H1 (cell line): ENCODE data around the gene PPFIA2. TPM values are rescaled to one million over a fixed set of nuclear protein-coding genes. Genes with fewer than 3 reads are reported as not detected.

ENCODE experiments used
- CTCF ChIA-PET: fragments of 300-600 bp; sonication (Branson Sonifier 250); formaldehyde crosslinking; loops from one replicate; lab custom pipeline; 2021; ENCODE audit not compliant: partially characterized antibody; lab: Charles Lee
- POLR2A ChIA-PET: fragments of 300-600 bp; sonication (Branson Sonifier 250); formaldehyde crosslinking; loops from one replicate; lab custom pipeline; 2021; ENCODE audit warnings: inconsistent platforms; ENCODE audit not compliant: partially characterized antibody; lab: Charles Lee
- DNase-seq, 2 experiments: peaks; one replicate each; pipeline versions ENCODE4 v3.0.0 to v3.0.0-alpha.2; 2010 to 2022; ENCODE audit warnings: low spot score in 2 of 2, low read depth in 1 of 2, mixed read lengths in 1 of 2
- FAIRE-seq: peaks from 2 replicates; lab custom pipeline; 2011; peaks lifted over from hg19 to GRCh38; lab: Jason Lieb, UNC
- H2AFZ ChIP-seq: 2 replicates; pipeline ENCODE4 v1.8.1; 2012; ENCODE audit warnings: low read length, inconsistent platforms
- H2AK5ac ChIP-seq: 2 replicates; pipeline ENCODE4 v1.6.1; 2013; ENCODE audit warnings: low read depth, low read length
- H2BK120ac ChIP-seq: replicated peaks from 2 replicates; pipeline ENCODE3; 2013; ENCODE audit warnings: low read depth, low read length, inconsistent platforms
- H2BK12ac ChIP-seq: 2 replicates; pipeline ENCODE4 v1.6.1; 2013; ENCODE audit warnings: low read depth, low read length
- H2BK15ac ChIP-seq: 2 replicates; pipeline ENCODE4 v1.6.1; 2013; ENCODE audit warnings: low read length
- H2BK20ac ChIP-seq: 2 replicates; pipeline ENCODE4 v1.6.1; 2013; ENCODE audit warnings: low read length
- H2BK5ac ChIP-seq: 2 replicates; pipeline ENCODE4 v1.6.1; 2013; ENCODE audit warnings: low read depth, low read length
- H3K14ac ChIP-seq: 2 replicates; pipeline ENCODE4 v1.6.1; 2013; ENCODE audit warnings: inconsistent platforms; ENCODE audit not compliant: insufficient read length
- H3K18ac ChIP-seq: 2 replicates; pipeline ENCODE4 v1.6.1; 2013; ENCODE audit warnings: low read length; ENCODE audit errors: extremely low read depth
- H3K23ac ChIP-seq: 2 replicates; pipeline ENCODE4 v1.6.1; 2013; ENCODE audit warnings: inconsistent platforms; ENCODE audit not compliant: insufficient read length
- H3K23me2 ChIP-seq: 2 replicates; pipeline ENCODE4 v1.6.1; 2013; ENCODE audit warnings: low read depth, low read length
- H3K27ac ChIP-seq: 2 replicates; pipeline ENCODE4 v1.6.1; 2011; ENCODE audit warnings: low read depth, low read length, inconsistent platforms
- H3K27me3 ChIP-seq, 4 experiments: replicated peaks in 1 of 4; 1 replicate in 1 of 4; 2 replicates in 3 of 4; pipeline versions ENCODE4 v1.6.1 to v1.8.1; 2011 to 2013; ENCODE audit warnings: low read length in 3 of 4, mild to moderate bottlenecking in 3 of 4, inconsistent platforms in 2 of 4, mixed read lengths in 2 of 4, moderate library complexity in 1 of 4; ENCODE audit not compliant: control insufficient read depth in 3 of 4, insufficient read depth in 3 of 4; ENCODE audit errors: extremely low read depth in 1 of 4
- H3K36me3 ChIP-seq, 4 experiments: 2 replicates each; pipeline versions ENCODE4 v1.6.1 to v1.8.1; 2011 to 2013; ENCODE audit warnings: mild to moderate bottlenecking in 4 of 4, low read length in 3 of 4, moderate library complexity in 2 of 4, control low read depth in 1 of 4, inconsistent platforms in 1 of 4; ENCODE audit not compliant: insufficient read depth in 4 of 4, control insufficient read depth in 2 of 4
- H3K4ac ChIP-seq: replicated peaks from 2 replicates; pipeline ENCODE3; 2013; ENCODE audit warnings: low read length, low read depth, mixed read lengths, inconsistent platforms; ENCODE audit not compliant: insufficient read length
- H3K4me1 ChIP-seq, 4 experiments: replicated peaks in 1 of 4; 1 replicate in 1 of 4; 2 replicates in 3 of 4; pipeline versions ENCODE4 v1.6.1 to v1.8.1; 2011 to 2013; ENCODE audit warnings: low read length in 3 of 4, inconsistent platforms in 2 of 4, mixed read lengths in 1 of 4; ENCODE audit not compliant: insufficient read depth in 4 of 4, control insufficient read depth in 3 of 4
- H3K4me2 ChIP-seq, 2 experiments: 2 replicates each; pipeline versions ENCODE4 v1.6.1 to v1.8.1; 2011 to 2013; ENCODE audit warnings: low read depth in 2 of 2, low read length in 2 of 2, control low read depth in 1 of 2, inconsistent platforms in 1 of 2, mild to moderate bottlenecking in 1 of 2; ENCODE audit not compliant: insufficient read depth in 1 of 2
- H3K4me3 ChIP-seq, 4 experiments: fragments of 200-600, 300-600 bp in 1 of 4; sonication (generic), shearing (Covaris generic), sonication (Bioruptor Twin) in 1 of 4; 2 replicates each; pipeline versions ENCODE4 v1.5.1 to v1.8.1; 2011 to 2016; ENCODE audit warnings: low read length in 4 of 4, low read depth in 3 of 4, control low read depth in 2 of 4, inconsistent platforms in 2 of 4, mild to moderate bottlenecking in 2 of 4, mixed read lengths in 1 of 4, moderate library complexity in 1 of 4; ENCODE audit not compliant: insufficient read depth in 2 of 4; ENCODE audit errors: extremely low read depth in 1 of 4
- H3K56ac ChIP-seq: replicated peaks from 2 replicates; pipeline ENCODE3; 2013; ENCODE audit warnings: low read depth, mild to moderate bottlenecking, mixed read lengths, low read length, inconsistent platforms; ENCODE audit not compliant: insufficient read length
- H3K79me1 ChIP-seq: 2 replicates; pipeline ENCODE4 v1.6.1; 2013; ENCODE audit warnings: low read depth, low read length, control low read depth
- H3K79me2 ChIP-seq, 2 experiments: 2 replicates each; pipeline versions ENCODE4 v1.6.1 to v1.8.1; 2012 to 2013; ENCODE audit warnings: low read length in 2 of 2, mild to moderate bottlenecking in 2 of 2, inconsistent platforms in 1 of 2; ENCODE audit not compliant: insufficient read depth in 2 of 2, control insufficient read depth in 1 of 2
- H3K9ac ChIP-seq, 4 experiments: replicated peaks in 1 of 4; 1 replicate in 1 of 4; 2 replicates in 3 of 4; pipeline versions ENCODE4 v1.6.1 to v1.8.1; 2011 to 2013; ENCODE audit warnings: low read depth in 3 of 4, low read length in 3 of 4, control low read depth in 2 of 4, mild to moderate bottlenecking in 2 of 4, moderate library complexity in 2 of 4, inconsistent platforms in 1 of 4; ENCODE audit errors: extremely low read depth in 1 of 4
- H3K9me3 ChIP-seq, 2 experiments: 2 replicates each; pipeline versions ENCODE4 v1.6.1 to v1.8.1; 2012 to 2013; ENCODE audit warnings: mild to moderate bottlenecking in 2 of 2, moderate library complexity in 2 of 2, control low read depth in 1 of 2, inconsistent platforms in 1 of 2, low read depth in 1 of 2, low read length in 1 of 2, mixed read lengths in 1 of 2; ENCODE audit not compliant: insufficient read depth in 2 of 2
- H4K20me1 ChIP-seq, 2 experiments: replicated peaks in 1 of 2; 2 replicates each; pipeline versions ENCODE3 to v1.8.1; 2011 to 2013; ENCODE audit warnings: inconsistent platforms in 2 of 2, low read length in 2 of 2, mild to moderate bottlenecking in 1 of 2; ENCODE audit not compliant: insufficient read depth in 2 of 2, control insufficient read depth in 1 of 2
- H4K5ac ChIP-seq: 2 replicates; pipeline ENCODE4 v1.6.1; 2013; ENCODE audit warnings: low read length, low read depth, mixed read lengths, inconsistent platforms; ENCODE audit not compliant: insufficient read length
- H4K8ac ChIP-seq: 2 replicates; pipeline ENCODE4 v1.8.0; 2013; ENCODE audit warnings: mild to moderate bottlenecking, moderate library complexity, low read length, inconsistent platforms; ENCODE audit not compliant: insufficient read depth; ENCODE audit errors: extremely low read depth
- H4K91ac ChIP-seq: replicated peaks from 2 replicates; pipeline ENCODE3; 2013; ENCODE audit warnings: low read length, mixed read lengths, inconsistent platforms; ENCODE audit not compliant: insufficient read length
- EP300 ChIP-seq, 2 experiments: IDR thresholded peaks; 1 replicate in 1 of 2; 2 replicates in 1 of 2; pipeline ENCODE4 v1.6.1; 2011 to 2012; ENCODE audit warnings: low read depth in 2 of 2, low read length in 2 of 2, mild to moderate bottlenecking in 2 of 2, borderline replicate concordance in 1 of 2, inconsistent platforms in 1 of 2, moderate library complexity in 1 of 2
- RXRA ChIP-seq: IDR thresholded peaks from 2 replicates; pipeline ENCODE4 v1.6.1; 2011; ENCODE audit warnings: low read depth, mild to moderate bottlenecking, low read length, moderate library complexity; ENCODE audit not compliant: insufficient read depth
- SIX5 ChIP-seq: IDR thresholded peaks from 2 replicates; pipeline ENCODE4 v1.6.1; 2011; ENCODE audit warnings: mild to moderate bottlenecking, low read depth, low read length
- WGBS, 2 experiments: shearing (Covaris generic) in 1 of 2; methylation state at CpG; one replicate each; pipeline versions ENCODE4 v1.1.6 to v1.1.7; 2013 to 2015; ENCODE audit warnings: low lambda C conversion rate in 2 of 2, mixed read lengths in 2 of 2, inconsistent platforms in 1 of 2, low coverage in 1 of 2, missing lambda C conversion rate in 1 of 2; ENCODE audit not compliant: insufficient replicate concordance in 2 of 2, insufficient coverage in 1 of 2, insufficient read length in 1 of 2; ENCODE audit errors: extremely low coverage in 1 of 2, missing lambda C conversion rate in 1 of 2; 5-methylcytosine and 5-hydroxymethylcytosine counted together
- polyA plus RNA-seq, 7 experiments: library from polyadenylated mRNA; depleted of rRNA in 3 of 7; stranded (reverse) in 5 of 7; unstranded in 2 of 7; fragments of >200 nt in 5 of 7; fragments of 200-250 nt in 2 of 7; gene quantifications; 1 replicate in 5 of 7; 2 replicates in 1 of 7; 4 replicates in 1 of 7; pipeline versions ENCODE4 v1.2.1 to v1.2.3, GENCODE V29; 2011 to 2013; ENCODE audit warnings: missing spikeins in 2 of 7, mixed read lengths in 2 of 7
- total RNA-seq: library from RNA; stranded (reverse); fragmentation: NEBNext Ultra II Directional; extraction: Animal tissue kit (Norgen Biotek cat#: 25700); gene quantifications from 2 replicates; pipeline ENCODE4 v1.2.1, GENCODE V29; 2021

Gene PPFIA2
- total and polyA plus RNA-seq, 2 of the 8 experiments (the other 6 are each of a cell fraction or from before 2014, with no cell fraction given) = 1.2 to 1.8 TPM

DNA sequence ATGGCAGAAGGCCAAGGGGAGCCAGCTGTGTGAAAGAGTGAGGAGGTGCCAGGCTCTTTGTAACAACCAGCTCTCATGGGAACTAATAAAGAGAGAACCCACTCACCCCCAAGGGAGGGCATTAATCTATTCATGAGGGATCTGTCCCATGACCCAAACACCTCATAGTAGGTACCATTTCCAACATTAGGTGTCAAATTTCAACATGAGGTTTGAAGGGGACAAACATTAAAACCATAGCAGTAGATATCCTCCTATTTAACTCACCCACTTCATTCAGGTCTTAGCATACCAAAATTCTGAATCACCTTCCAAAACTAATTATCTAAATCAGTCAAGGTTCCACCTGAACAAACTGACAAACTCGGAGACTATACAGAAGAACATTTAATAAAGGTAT lies 75.3 kb downstream of the PPFIA2 start:
- H2BK120ac ChIP-seq = no peak overlapping the region
- H3K23me2 ChIP-seq = no peaks in the 10 kb centered on the region
- H3K18ac ChIP-seq = no peak overlapping the region
- no peak overlapping the region for H3K23ac ChIP-seq
- H4K20me1 ChIP-seq = no peaks in the 10 kb centered on the region
- no peak overlapping the region for H3K4ac ChIP-seq
- H2BK12ac ChIP-seq = no peak overlapping the region
- H3K14ac ChIP-seq = no peak overlapping the region
- H4K5ac ChIP-seq = no peak overlapping the region
- no peaks in the 10 kb centered on the region for H3K79me2 ChIP-seq
- H3K9ac ChIP-seq = no peak overlapping the region
- DNase-seq (no peak), FAIRE-seq (no peak)
- no peak overlapping the region for H3K27ac ChIP-seq
- no peak overlapping the region for H2BK15ac ChIP-seq
- H2AFZ ChIP-seq = no peak overlapping the region
- H3K79me1 ChIP-seq = no peaks in the 10 kb centered on the region
- H2BK20ac ChIP-seq = no peak overlapping the region
- CTCF ChIA-PET = no interaction called here
- H3K56ac ChIP-seq = no peak overlapping the region
- H3K36me3 ChIP-seq = no peaks in the 10 kb centered on the region
- no peak overlapping the region for H2BK5ac ChIP-seq
- H4K91ac ChIP-seq = no peak overlapping the region
- H3K4me1 ChIP-seq = no peaks in the 10 kb centered on the region
- WGBS, 2 experiments = 89% methylated on average over 1 of the region's 1 CpG; no CpG with 5 or more reads in 1 of the 2 experiments
- H3K4me2 ChIP-seq = no peak overlapping the region
- H3K4me3 ChIP-seq = no peak overlapping the region
- no peaks in the 10 kb centered on the region for H3K9me3 ChIP-seq
- no peak overlapping the region for H2AK5ac ChIP-seq
- no peaks in the 10 kb centered on the region for H3K27me3 ChIP-seq
- TF ChIP-seq SIX5 (no peak), RXRA (no peak), EP300 (IDR thresholded peaks at IDR 0.05; ENCODE audit: borderline replicate concordance in 1 of 2, low read depth in 2 of 2, low read length in 2 of 2) (no peak)
- POLR2A ChIA-PET = no interaction called here
- no peak overlapping the region for H4K8ac ChIP-seq
